ENCODE data around the gene CCL4. TPM values are rescaled to one million over a fixed set of nuclear protein-coding genes. Genes with fewer than 3 reads are reported as not detected.

The CCL4 gene
- total RNA-seq, 1 experiment from 2014 or later, result not detected

DNA sequence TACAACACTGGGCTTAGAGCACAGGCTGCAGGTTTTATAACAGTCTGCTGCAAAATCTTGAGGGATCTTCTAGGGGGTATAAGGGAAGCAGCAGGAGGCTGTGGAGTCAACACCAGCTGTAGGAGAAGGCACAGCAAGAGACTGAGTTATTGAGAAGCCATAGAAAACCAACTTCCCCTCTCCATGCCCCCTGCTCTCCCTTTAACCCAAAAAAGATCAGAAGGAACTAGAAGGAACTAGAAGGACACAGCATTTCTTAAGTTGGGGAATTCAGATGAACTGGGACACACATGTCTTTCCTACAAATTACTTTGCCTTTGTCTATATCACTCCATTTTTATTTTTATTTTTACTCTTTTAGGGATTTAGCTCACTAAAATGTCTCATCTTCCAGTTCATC is 45.7 kb upstream of the CCL4 start:
- H3K27me3 ChIP-seq (ENCODE audit: insufficient read depth, low read length), result no peaks in the 10 kb centered on the region
- no peak overlapping the region for H2BK12ac ChIP-seq (ENCODE audit: insufficient read length, low read depth, low read length)
- H2BK5ac ChIP-seq (ENCODE audit: insufficient read length, low read length), result no peak overlapping the region
- TF ChIP-seq, protein P1, sequence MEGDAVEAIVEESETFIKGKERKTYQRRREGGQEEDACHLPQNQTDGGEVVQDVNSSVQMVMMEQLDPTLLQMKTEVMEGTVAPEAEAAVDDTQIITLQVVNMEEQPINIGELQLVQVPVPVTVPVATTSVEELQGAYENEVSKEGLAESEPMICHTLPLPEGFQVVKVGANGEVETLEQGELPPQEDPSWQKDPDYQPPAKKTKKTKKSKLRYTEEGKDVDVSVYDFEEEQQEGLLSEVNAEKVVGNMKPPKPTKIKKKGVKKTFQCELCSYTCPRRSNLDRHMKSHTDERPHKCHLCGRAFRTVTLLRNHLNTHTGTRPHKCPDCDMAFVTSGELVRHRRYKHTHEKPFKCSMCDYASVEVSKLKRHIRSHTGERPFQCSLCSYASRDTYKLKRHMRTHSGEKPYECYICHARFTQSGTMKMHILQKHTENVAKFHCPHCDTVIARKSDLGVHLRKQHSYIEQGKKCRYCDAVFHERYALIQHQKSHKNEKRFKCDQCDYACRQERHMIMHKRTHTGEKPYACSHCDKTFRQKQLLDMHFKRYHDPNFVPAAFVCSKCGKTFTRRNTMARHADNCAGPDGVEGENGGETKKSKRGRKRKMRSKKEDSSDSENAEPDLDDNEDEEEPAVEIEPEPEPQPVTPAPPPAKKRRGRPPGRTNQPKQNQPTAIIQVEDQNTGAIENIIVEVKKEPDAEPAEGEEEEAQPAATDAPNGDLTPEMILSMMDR (conservative IDR thresholded peaks at IDR 0.05), result no peak
- no peak overlapping the region for H3K27ac Mint-ChIP-seq
- H3K18ac ChIP-seq (ENCODE audit: insufficient read length, low read depth, low read length), result no peak overlapping the region
- H3K14ac ChIP-seq (ENCODE audit: insufficient read depth, low read length), result no peak overlapping the region
- H3K4me1 ChIP-seq (ENCODE audit: insufficient read depth, low read length), result no peaks in the 10 kb centered on the region
- no peak overlapping the region for H2BK15ac ChIP-seq (ENCODE audit: low read depth, low read length)
- DNase-seq, result no peak
- no peak overlapping the region for H4K91ac ChIP-seq (ENCODE audit: insufficient read length, low read depth, low read length)
- H3K27ac ChIP-seq (ENCODE audit: insufficient read length, low read depth, low read length), result no peak overlapping the region
- 0 out of 7 replicates have a peak, but pooled peaks cover 0 to 2% (median 0%) of the 10 kb centered on the region in 3 experiments for H3K36me3 Mint-ChIP-seq (ENCODE audit: insufficient read depth in 1 of 3, low read depth in 3 of 3)
- no peak overlapping the region for H2AK5ac ChIP-seq (ENCODE audit: insufficient read length, low read length)
- H3K56ac ChIP-seq (ENCODE audit: insufficient read length, low read depth, low read length), result no peak overlapping the region
- no peaks in the 10 kb centered on the region for H4K20me1 ChIP-seq (ENCODE audit: control insufficient read depth, insufficient read depth, insufficient read length)
- no peaks in the 10 kb centered on the region for H3K9me3 ChIP-seq (ENCODE audit: control insufficient read depth, low read depth, low read length)
- H4K8ac ChIP-seq (replicated peaks; ENCODE audit: insufficient read length, low read depth, low read length), result no peak overlapping the region
- H2BK120ac ChIP-seq (ENCODE audit: low read depth, low read length, poor library complexity, severe bottlenecking), result no peak overlapping the region
- no peak overlapping the region for H3K4me3 Mint-ChIP-seq
- no peak overlapping the region for H3K4me2 ChIP-seq (ENCODE audit: insufficient read depth, insufficient read length, low read length)
- no peaks in the 10 kb centered on the region for H3K4me1 Mint-ChIP-seq
- H3K27me3 Mint-ChIP-seq (ENCODE audit: low read depth), result peaks cover 2% of the 10 kb centered on the region; the same call in 1 of the 2 replicates
- no peak overlapping the region for H3K9ac ChIP-seq (ENCODE audit: extremely low read depth, insufficient read length, low read length)
- no peak overlapping the region for H4K5ac ChIP-seq (ENCODE audit: insufficient read length, low read depth, low read length)
- H3K4ac ChIP-seq (ENCODE audit: low read depth, low read length), result no peak overlapping the region
- no peak overlapping the region for H3K23ac ChIP-seq (ENCODE audit: insufficient read length, low read depth, low read length)
- no peak overlapping the region for H2AFZ ChIP-seq (ENCODE audit: low read length)
- H3T11ph ChIP-seq (ENCODE audit: low read length), result no peak overlapping the region
- no peak overlapping the region for H2BK20ac ChIP-seq (ENCODE audit: low read depth, low read length, poor library complexity, severe bottlenecking)
- H3K23me2 ChIP-seq (ENCODE audit: insufficient read length, low read depth, low read length, poor library complexity, severe bottlenecking), result no peaks in the 10 kb centered on the region
- H3K79me2 ChIP-seq (ENCODE audit: insufficient read depth, low read length), result no peaks in the 10 kb centered on the region
- H3K79me1 ChIP-seq (ENCODE audit: insufficient read depth, low read depth, low read length, poor library complexity, severe bottlenecking), result no peaks in the 10 kb centered on the region
- H3K9me3 Mint-ChIP-seq, result no peaks in the 10 kb centered on the region; a peak in 2 of 5 replicates

All from H9 (cell line).